ENCODE results near the gene BACE2.

Gene BACE2

GRCh38 chr21:41149199-41149598, 18.8 kb upstream of the BACE2 start:
- DNase-seq: no peak

- peak in 1 of 2 donors; percentile 35 for DNase-seq
Observed at GRCh38 chr21:41152147-41152546, 15.8 kb upstream of the BACE2 start.

GRCh38 chr21:41153443-41153842, 14.5 kb upstream of the BACE2 start:
- DNase-seq: no peak

DNA sequence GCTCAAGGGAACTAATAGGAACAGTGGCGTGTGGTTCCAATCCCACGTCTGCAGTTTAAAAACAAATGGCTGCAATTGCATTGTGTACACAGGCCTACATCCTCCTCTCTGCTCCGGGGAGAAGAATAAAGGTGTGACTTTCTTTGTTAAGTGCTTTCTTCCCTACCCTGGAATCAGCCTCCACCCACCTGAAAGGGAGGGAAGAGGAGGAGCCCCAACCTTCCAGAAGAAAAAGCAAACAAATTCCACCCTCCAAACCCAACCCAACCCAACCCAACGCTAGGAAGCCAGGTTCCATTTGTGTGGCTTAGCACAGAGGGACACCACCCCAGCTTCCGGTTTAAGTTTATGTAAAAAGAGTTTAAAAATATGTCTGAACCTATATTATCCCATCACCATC, 11.8 kb upstream of the BACE2 start:
- DNase-seq: no peak

- peak; percentile 22 to 40 for DNase-seq
Observed at GRCh38 chr21:41158026-41158425, 9.9 kb upstream of the BACE2 start.

DNA sequence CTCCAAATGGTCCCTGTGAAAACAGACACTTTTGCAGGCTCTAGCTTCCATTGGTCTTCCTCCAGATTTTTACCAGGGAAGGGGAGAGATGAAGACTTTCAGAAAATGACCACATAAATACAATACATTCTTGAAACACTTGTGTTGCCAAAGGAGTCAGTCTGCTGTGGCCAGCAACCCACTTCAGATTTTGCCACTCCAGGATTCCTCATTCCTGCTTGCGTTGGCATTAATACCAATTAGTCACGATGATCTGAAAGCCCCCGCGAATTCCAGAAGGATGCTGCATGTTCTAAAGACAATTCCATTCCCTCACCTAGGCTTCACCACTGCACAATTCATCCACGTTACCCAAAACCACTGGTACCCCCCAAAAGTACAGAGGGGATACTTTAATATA, 7.9 kb upstream of the BACE2 start:
- no peak for DNase-seq

GRCh38 chr21:41161428-41161827, 6.5 kb upstream of the BACE2 start:
- no peak for DNase-seq

GRCh38 chr21:41162096-41162495, 5.9 kb upstream of the BACE2 start:
- DNase-seq: no peak

DNA sequence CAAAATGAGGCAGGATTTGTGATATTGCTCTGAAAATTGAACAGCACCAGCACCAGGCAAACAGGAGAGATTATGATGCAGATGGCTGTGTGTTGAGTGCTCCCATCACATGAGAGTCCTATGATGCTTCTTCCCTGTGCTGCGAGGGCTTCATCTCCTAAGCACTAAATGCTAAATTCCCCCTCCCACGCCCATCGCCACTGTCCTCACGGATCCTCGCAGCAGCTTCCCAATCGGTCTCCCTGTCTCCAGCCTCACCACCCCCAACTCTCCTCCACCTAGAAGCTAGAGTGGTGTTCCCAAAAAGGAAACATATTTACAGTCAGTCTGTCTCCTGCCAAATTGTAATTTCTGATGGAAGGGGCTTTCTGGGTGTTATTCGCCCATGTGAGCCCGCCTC, 4.9 kb upstream of the BACE2 start:
- no peak for DNase-seq

DNA sequence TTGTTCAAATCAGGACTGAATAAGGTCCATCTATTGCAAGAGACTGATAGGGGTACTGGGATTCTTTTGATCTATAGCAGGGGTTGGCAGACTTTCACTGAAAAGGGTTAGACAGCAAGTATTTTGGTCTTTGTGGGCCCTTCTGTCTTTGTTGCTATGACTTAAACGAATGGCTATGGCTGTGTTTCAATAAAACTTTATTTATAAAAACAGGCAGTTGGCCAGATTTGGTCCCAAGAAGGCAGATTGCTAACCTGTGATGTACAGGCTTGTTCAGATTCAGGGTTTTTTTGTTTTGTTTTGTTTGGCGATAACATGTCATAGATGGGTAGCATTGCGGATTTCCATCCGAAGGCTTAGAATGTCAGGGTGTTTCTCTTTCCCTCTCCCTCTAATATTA, 3.9 kb upstream of the BACE2 start:
- no peak for DNase-seq

DNA sequence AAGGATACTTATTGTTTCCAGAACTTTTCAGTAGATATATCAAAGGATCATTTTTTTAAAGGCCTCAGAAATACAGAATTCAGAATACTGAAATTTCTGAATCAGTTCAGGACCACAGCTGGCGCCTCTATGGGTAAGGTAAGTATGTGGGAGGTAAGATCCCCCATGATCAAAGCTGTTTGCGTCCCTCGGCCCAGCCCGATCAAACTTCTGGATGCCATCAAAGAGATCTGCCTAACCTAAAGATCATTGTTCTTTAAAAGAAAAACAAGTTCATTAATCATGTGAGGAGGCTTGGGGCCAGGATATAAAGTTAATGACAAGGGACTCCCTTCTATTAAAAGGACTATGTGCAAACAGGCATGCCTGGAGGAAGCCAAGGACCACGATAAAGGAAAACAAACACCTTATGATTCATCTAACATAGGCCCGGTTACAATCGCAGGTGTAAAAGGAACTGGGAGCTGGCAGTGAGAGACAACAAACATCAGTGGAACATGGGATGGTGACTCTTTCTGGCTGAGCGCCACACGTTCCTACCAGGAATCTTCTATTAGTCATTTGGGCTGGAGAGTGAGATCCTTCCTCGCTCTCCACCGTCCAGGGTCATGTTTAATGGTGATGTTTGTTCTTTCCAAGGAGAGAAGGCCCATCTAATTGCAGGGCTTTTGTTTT, 2.8 kb upstream of the BACE2 start:
- DNase-seq: no peak

GRCh38 chr21:41166884-41167283, 1.1 kb upstream of the BACE2 start:
- no peak for DNase-seq

GRCh38 chr21:41168391-41169257, 664 bp downstream of the BACE2 start:
- DNase-seq: no peak

DNA sequence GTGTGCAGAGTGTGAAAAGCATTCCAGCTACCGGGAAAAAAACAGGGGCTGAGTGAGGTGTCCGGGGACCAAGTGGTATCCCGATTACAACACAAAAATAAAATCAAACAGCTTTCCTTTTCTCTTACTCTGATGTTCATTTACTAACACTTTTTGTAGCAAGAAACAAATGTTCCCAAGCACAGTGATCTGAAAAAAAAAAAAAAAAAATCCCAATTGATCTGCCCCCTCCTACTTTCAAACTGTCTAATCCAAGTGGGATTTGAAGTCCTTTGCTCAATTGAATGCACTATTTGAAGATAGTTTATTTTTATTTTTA, 1.3 kb downstream of the BACE2 start:
- no peak for DNase-seq

- no peak for DNase-seq
Observed at GRCh38 chr21:41169701-41170100, 1.7 kb downstream of the BACE2 start.

- no peak for DNase-seq
Observed at GRCh38 chr21:41170442-41170841, 2.5 kb downstream of the BACE2 start.

DNA sequence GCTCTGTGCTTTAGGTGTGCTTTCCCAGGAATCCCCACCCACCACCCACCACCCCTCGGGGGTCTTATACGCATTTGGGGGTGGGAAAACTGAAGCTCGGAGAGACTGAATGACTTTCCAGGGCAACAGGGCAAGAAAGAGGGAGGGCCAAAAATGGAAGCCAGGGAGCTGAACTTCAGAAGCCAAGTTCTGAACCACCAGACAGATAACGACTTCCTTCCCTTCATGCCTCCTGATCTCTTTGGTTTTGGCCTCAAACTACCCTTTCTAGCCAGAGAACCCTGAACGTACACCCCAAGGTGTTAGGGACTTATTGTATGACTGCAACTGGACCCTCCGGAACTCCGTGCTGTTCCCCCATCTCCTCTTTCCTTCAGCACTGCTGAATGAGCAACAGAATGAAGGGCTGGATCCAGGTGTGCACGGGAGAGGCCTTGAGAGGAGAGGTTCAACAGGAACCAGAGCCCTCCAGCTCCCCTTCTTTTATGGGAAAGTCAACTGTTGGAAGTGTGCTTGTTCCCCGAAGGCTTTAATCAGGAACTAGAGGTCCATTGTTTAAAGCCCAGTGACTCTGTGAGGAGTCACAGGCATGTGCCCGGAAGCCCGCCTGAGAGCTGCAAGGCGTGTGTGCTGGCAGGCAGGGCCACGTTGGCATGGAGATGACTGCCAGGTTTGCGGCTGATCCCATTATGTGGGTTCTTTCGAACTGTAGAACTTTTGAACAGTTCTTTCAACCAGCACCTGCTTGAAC, 3.1 kb downstream of the BACE2 start:
- no peak for DNase-seq

DNA sequence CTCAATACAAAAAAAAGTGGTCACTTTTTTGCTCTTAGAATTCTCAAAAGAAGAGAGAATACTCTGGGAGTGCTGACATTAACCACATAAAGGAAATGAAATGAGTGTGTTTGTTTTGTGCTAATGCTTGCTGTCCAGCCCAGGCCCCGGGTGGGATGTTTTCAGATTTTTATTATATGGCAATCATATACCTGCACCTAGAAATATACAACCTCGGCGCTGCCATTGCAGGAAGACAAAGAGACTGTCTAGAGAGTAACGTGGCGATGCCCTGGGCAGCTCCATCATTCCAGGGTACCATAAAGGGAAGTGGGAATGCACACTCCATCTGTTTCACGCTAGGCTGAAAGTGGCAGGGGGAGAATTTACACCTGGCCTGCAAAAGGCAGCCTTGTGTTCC, 7.1 kb downstream of the BACE2 start:
- DNase-seq: no peak

DNA sequence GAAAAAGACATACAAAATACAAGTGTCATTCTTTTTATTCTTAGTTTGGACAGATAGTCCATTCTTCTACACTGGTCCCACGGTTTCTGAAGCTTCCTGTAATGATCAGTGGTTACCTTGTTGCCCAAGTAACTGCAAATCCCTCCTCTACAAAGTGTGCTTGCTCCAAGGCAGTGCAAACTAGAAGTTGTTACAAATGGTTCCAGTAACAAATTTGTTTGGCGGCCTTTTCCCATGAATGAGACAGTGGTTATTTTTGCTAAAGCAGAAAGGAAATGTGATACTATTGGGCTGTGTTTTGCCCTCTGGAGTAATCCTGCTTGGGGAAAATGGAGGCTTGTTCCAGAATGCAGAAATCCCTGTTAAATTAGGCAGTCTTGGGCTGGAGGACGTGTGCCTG, 8.9 kb downstream of the BACE2 start:
- no peak for DNase-seq

DNA sequence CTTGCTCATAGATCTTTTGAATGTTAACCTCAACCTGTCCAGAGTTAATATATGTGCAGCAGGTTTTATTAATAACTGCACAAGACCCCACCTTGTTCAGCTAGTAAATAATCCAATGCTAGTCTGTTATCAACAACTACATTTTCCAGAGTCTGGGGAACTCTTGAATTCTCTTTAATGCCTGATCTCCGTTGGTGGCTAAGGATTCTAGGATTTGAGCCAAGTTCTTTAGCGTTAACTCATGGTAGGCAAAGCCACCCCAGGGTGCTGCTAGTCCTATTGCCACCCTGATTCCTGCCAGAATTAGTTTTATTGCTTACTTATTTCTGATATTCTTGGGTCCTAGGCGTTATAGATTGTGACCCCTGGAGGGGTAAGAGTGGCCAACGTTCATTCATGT, 12.8 kb downstream of the BACE2 start:
- no peak for DNase-seq

DNA sequence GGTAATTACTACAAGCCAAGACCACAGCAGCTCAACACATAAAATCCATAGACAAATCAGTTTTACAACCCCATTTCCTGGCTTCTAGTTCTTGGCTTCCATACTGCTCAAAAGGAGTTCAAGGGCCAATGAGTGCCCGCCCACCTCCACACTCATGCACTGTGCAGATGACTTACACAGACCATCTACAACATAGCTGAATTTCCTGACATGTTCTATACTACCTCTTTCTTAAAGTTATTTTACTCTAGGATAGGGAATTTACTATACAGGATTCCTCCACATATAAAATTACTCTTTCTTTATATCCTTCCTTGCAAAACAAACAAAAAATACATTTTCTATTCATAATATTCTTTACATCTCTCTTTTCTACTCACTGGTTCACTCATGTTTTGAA, 14.6 kb downstream of the BACE2 start:
- DNase-seq: no peak

- DNase-seq: no peak
Observed at GRCh38 chr21:41183575-41183974, 15.6 kb downstream of the BACE2 start.

GRCh38 chr21:41185802-41186201, 17.8 kb downstream of the BACE2 start:
- no peak for DNase-seq

Measured in inflammatory macrophage treated with lipopolysaccharide for 1 hour (primary cell).